AG09309 (cell line): ENCODE data around the gene PLCH2.
A peak's percentile ranks its signal among the peaks of the same experiment; 100 is the strongest.
"Not testable (repeated sequence)": the region's sequence is repeated elsewhere in the genome, so short reads cannot be mapped to it uniquely, and the experiment has no call there.

Experiments
- DNase-seq: peaks from one replicate; pipeline ENCODE4 v3.0.0-alpha.2; 2010; ENCODE audit warnings: low read depth
- H3K4me3 ChIP-seq: 2 replicates; pipeline ENCODE4 v1.5.1; 2011; ENCODE audit warnings: mild to moderate bottlenecking, low read depth, low read length, moderate library complexity; ENCODE audit not compliant: control insufficient read depth
- CTCF ChIP-seq: IDR thresholded peaks from 2 replicates; pipeline ENCODE4 v1.5.1; 2011; ENCODE audit warnings: mild to moderate bottlenecking, low read depth, low read length, inconsistent platforms; ENCODE audit not compliant: insufficient read depth, control insufficient read depth; ENCODE audit errors: missing control alignments

Gene PLCH2

GRCh38 chr1:2458687-2459086 is 17.4 kb upstream of the PLCH2 start:
- no peak for TF ChIP-seq CTCF
- no peak for DNase-seq
- no peak overlapping the region for H3K4me3 ChIP-seq

GRCh38 chr1:2459102-2459753 is 16.9 kb upstream of the PLCH2 start:
- DNase-seq, H3K4me3 ChIP-seq: not testable (repeated sequence)

GRCh38 chr1:2459757-2460156 is 16.3 kb upstream of the PLCH2 start:
- TF ChIP-seq CTCF: peak; percentile 40
- H3K4me3 ChIP-seq: no peak overlapping the region
- peak; percentile 2 for DNase-seq

- no peak overlapping the region for H3K4me3 ChIP-seq
- no peak for TF ChIP-seq CTCF
- DNase-seq: no peak
Observed at GRCh38 chr1:2460203-2460602, 15.9 kb upstream of the PLCH2 start.

- H3K4me3 ChIP-seq: no peak overlapping the region
Observed at GRCh38 chr1:2460996-2461751, 14.9 kb upstream of the PLCH2 start.

GRCh38 chr1:2462819-2463218 is 13.3 kb upstream of the PLCH2 start:
- H3K4me3 ChIP-seq: no peak overlapping the region
- TF ChIP-seq CTCF: no peak
- no peak for DNase-seq

More at GRCh38 chr1:2460996-2461751, 14.9 kb upstream of the PLCH2 start:
- no peak for DNase-seq
- TF ChIP-seq CTCF: no peak

GRCh38 chr1:2463396-2463795 is 12.7 kb upstream of the PLCH2 start:
- no peak for TF ChIP-seq CTCF
- DNase-seq: no peak
- H3K4me3 ChIP-seq: no peak overlapping the region
